ENCODE data around the gene MS4A6A.

DNA sequence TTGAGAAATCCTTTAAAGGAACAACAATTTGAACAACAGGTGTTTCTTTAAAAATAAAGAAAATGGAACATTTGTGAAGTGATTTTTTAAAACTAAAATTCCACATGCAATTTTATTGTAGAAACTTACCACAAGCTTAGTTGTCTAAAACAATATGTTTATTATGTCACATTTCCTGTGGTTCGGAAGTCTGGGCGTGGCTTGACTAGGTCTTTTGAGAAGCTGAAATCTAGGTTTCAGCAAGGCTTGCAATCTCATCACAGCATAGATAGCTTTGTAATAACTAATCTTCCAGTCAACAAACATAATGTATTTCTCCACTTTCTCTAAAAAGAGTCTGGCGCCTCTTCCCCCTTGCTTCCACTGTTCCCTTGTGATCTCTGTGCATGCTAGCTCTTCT, 27.0 kb downstream of the MS4A6A start:
- TF ChIP-seq, protein P1, sequence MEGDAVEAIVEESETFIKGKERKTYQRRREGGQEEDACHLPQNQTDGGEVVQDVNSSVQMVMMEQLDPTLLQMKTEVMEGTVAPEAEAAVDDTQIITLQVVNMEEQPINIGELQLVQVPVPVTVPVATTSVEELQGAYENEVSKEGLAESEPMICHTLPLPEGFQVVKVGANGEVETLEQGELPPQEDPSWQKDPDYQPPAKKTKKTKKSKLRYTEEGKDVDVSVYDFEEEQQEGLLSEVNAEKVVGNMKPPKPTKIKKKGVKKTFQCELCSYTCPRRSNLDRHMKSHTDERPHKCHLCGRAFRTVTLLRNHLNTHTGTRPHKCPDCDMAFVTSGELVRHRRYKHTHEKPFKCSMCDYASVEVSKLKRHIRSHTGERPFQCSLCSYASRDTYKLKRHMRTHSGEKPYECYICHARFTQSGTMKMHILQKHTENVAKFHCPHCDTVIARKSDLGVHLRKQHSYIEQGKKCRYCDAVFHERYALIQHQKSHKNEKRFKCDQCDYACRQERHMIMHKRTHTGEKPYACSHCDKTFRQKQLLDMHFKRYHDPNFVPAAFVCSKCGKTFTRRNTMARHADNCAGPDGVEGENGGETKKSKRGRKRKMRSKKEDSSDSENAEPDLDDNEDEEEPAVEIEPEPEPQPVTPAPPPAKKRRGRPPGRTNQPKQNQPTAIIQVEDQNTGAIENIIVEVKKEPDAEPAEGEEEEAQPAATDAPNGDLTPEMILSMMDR (conservative IDR thresholded peaks at IDR 0.05; ENCODE audit: low read depth, low read length): no peak
- TF ChIP-seq EZH2phosphoT487 (IDR thresholded peaks at IDR 0.05; ENCODE audit: borderline replicate concordance, low read length) (no peak), EZH2 (IDR thresholded peaks at IDR 0.05; ENCODE audit: low read length, unreplicated experiment) (no peak)

Data from PC-3 (cell line).